Activated T-cell treated with anti-CD3 and anti-CD28 coated beads, Interleukin-2, amount 50 U/mL, for 24 hours (primary cell): Measurements from ENCODE around the gene CYP26B1.

ENCODE experiments used
- DNase-seq: peaks from one replicate; pipeline ENCODE4 v3.0.0-alpha.2; 2020
- H3K27ac Mint-ChIP-seq: 2 replicates; pipeline ENCODE4 v1.8.0; 2020; ENCODE audit warnings: mild to moderate bottlenecking, mixed read lengths
- H3K27me3 Mint-ChIP-seq: 2 replicates; pipeline ENCODE4 v1.8.0; 2020; ENCODE audit warnings: mixed read lengths
- H3K36me3 Mint-ChIP-seq: 2 replicates; pipeline ENCODE4 v1.8.0; 2020; ENCODE audit warnings: low read depth, mixed read lengths
- H3K4me1 Mint-ChIP-seq: 2 replicates; pipeline ENCODE4 v1.8.0; 2020; ENCODE audit warnings: low read depth, mixed read lengths
- H3K4me3 Mint-ChIP-seq: 2 replicates; pipeline ENCODE4 v1.8.0; 2020; ENCODE audit warnings: mild to moderate bottlenecking, moderate library complexity, mixed read lengths
- H3K9me3 Mint-ChIP-seq: 2 replicates; pipeline ENCODE4 v1.8.0; 2020; ENCODE audit warnings: mixed read lengths

Gene CYP26B1

DNA sequence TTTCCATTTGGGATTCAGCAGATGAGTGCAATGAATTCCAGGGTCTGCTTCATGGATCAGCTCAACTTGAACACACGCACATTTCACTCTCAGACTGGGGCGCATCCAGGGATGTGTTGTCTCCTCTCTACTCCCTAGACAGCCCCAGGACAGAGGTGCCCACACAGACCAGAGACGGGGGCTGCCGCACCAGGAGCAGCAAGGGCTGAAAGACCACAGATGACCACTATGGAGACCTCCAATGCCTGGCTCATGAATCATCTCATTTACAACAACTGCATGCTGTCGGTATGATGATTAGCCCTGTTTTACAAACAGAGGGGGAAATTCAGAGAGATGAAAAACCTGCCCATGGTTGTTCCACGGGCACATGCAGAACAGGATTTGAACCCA is 63.1 kb downstream of the CYP26B1 start:
- H3K27ac Mint-ChIP-seq = no peak overlapping the region
- DNase-seq = no peak

DNA sequence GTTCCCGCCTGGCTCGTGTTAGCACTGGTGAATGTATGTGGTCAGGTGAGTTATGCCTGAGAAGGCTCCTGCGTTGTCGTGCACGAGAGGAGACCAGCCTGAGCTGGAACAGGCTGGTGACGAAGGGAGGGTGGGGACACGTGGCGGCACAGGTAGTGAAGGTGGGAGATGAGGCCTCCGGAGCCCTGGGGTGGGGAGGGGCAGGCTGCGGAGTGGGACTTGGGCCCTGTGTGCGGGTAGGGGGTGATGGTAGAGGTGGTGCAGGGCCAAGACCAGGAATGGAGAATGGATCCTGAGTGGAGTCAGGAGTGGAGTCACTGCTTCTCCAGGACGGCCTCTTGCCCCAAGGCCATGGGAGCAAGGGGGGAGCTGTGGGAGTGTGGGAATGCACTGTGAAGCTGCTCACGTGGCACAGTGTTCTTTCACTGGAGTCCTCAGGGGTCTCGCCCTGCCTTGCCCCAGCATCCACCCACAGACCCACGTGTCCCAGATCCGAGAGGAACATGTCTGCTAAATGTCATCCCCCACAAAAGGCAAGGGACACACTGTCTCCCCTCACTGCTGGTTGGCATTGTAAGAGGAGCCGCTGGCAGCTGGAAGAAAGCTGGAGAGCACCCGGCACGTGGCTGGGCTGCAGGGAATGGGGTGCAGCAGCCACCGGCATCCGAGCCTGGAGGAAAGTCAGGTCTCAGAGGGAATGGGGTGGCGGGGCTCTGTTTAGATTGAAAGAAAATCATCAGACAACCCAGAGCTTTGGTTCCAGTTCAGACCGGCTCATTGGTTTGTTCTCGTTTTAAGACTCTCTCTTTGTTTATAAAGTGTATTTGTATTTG is 63.7 kb downstream of the CYP26B1 start:
- H3K4me1 Mint-ChIP-seq = no peaks in the 10 kb centered on the region
- no peaks in the 10 kb centered on the region for H3K36me3 Mint-ChIP-seq
- H3K27ac Mint-ChIP-seq = no peak overlapping the region
- no peak overlapping the region for H3K4me3 Mint-ChIP-seq
- DNase-seq = no peak
- no peaks in the 10 kb centered on the region for H3K9me3 Mint-ChIP-seq
- H3K27me3 Mint-ChIP-seq = no peaks in the 10 kb centered on the region

More for the DNA sequence above, 63.1 kb downstream of the CYP26B1 start:
- no peaks in the 10 kb centered on the region for H3K4me1 Mint-ChIP-seq
- no peak overlapping the region for H3K4me3 Mint-ChIP-seq
- H3K27me3 Mint-ChIP-seq = no peaks in the 10 kb centered on the region
- H3K9me3 Mint-ChIP-seq = no peaks in the 10 kb centered on the region
- no peaks in the 10 kb centered on the region for H3K36me3 Mint-ChIP-seq

DNA sequence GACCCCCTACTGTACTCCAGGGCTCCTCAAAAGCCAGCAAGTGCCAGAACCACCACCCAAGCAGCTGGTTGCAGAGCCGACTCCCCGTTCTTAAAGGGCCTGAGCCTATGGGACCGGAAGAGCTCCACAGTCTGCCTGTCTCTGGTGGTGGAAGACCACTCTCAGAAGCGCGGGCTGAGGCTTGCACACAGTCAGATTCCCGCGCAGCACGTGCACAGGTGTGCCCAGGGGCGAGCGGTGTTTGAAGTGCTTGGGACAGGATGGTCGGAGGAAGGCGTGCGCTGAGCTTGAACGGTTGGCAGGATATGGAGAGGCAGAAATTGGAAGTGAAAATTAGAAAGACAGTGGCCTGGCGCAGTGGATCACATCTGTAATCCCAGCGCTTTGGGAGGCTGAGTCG is 64.8 kb downstream of the CYP26B1 start:
- Mint-ChIP-seq H3K27ac (no peak overlapping the region), H3K27me3 (no peaks in the 10 kb centered on the region)

DNA sequence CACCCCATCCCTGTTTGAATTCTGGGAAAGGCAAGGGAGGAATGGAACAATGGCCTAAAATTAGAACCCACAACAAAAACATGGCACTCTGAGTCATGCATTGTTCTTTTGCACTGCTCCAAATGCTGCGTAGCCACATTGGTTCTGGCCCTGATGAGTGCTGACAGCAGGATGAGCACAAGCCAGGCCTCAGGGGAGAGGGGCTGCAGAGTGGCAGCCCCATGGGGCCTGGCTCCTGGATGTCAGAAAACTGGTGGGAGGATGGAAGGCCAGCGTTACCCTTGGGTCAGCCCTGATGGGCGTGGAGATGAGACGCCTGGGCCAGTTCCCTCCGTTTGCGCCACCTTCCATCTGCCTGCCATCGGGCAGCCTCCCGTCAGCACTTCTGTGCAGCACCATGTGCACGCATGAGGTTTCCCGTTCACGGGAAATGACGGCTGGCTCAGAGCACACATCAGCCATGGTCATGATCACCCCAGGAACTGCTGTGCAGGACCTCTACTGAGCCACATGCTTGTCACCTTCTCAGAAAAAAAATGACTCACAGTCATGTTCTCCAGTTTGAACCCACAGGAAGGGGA is 65.6 kb downstream of the CYP26B1 start:
- H3K36me3 Mint-ChIP-seq = no peaks in the 10 kb centered on the region
- no peaks in the 10 kb centered on the region for H3K9me3 Mint-ChIP-seq
- H3K4me3 Mint-ChIP-seq = no peak overlapping the region
- H3K27ac Mint-ChIP-seq = no peak overlapping the region
- H3K27me3 Mint-ChIP-seq = peaks cover 2% of the 10 kb centered on the region
- no peaks in the 10 kb centered on the region for H3K4me1 Mint-ChIP-seq
- DNase-seq = no peak

More for the DNA sequence above, 64.8 kb downstream of the CYP26B1 start:
- no peaks in the 10 kb centered on the region for H3K36me3 Mint-ChIP-seq
- no peak overlapping the region for H3K4me3 Mint-ChIP-seq
- no peaks in the 10 kb centered on the region for H3K4me1 Mint-ChIP-seq
- no peak for DNase-seq
- no peaks in the 10 kb centered on the region for H3K9me3 Mint-ChIP-seq

DNA sequence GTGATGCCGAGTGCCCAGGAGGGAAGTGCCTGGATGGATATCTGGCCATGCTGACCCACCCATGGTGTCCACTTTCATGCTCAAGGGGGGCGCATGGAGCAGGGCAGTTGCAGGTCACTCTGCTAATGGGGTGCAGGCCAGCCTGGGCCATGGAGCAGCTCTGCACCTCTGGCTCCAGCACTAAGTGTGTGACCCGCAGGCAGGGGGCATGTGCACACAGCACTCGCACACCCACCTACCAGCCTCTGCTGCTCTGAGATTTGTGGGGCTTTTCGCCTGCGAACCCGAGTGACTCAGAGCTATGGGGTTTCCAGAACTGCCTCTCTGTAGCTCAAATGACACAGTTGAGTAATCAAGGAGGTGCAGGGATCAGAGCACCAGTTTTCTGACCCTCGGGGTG is 66.2 kb downstream of the CYP26B1 start:
- Mint-ChIP-seq H3K27ac (no peak overlapping the region), H3K4me3 (no peak overlapping the region), H3K9me3 (no peaks in the 10 kb centered on the region), H3K27me3 (peaks cover 2% of the 10 kb centered on the region), H3K4me1 (no peaks in the 10 kb centered on the region), H3K36me3 (no peaks in the 10 kb centered on the region)
- no peak for DNase-seq

DNA sequence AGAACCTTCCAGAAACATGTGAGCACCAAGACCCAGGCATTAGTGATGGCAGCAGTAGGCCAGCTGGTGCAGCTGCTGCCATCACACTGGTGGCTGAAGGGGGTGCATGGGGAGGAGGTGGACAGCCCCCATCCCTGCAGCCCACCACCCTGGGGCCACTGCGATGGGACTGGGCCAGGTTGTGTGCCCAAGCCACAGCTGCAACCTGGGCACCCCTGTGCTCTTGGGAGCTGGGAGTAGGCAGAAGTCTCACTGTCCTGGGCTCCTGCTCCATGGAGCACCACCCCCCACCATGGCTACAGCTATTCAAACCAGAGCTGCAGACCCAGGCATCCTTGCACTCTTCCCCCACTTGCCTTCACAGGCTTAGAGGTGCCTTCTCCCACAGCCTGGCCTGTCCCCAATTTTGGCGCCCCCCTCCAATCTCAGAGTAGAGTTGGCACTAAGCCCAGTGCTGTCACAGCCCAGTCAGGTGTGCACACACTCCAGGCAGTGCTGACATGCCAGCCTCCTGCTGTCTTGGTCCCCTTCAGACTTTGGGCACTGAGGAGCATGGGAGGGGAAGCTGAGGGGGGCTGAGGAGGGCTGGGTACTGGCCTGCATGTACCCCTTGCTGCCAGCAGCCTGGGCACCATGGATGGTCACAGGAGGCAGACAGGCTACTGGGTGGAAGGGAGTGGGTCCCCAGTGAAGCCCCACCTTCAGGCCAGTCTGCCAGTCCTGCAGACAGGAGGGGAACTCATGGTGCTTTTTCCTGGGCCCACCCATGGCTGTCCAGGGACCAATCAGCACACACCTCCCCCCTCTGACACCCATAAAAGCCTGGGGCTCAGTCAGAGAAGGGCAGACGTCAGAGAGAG is 67.1 kb downstream of the CYP26B1 start:
- H3K4me3 Mint-ChIP-seq = no peak overlapping the region
- no peaks in the 10 kb centered on the region for H3K4me1 Mint-ChIP-seq
- H3K36me3 Mint-ChIP-seq = no peaks in the 10 kb centered on the region
- no peak overlapping the region for H3K27ac Mint-ChIP-seq
- no peaks in the 10 kb centered on the region for H3K9me3 Mint-ChIP-seq
- DNase-seq = no peak
- peaks cover 2% of the 10 kb centered on the region for H3K27me3 Mint-ChIP-seq
